OCI-LY7 (cell line): ENCODE results near the gene POLR1B.

Source experiments
- EZH2phosphoT487 ChIP-seq: fragments of 200-600 bp; sonication (generic); IDR thresholded peaks from 2 replicates; pipeline ENCODE4 v1.6.1; 2018; ENCODE audit warnings: low read depth, borderline replicate concordance, mild to moderate bottlenecking, mixed run types, antibody characterized with exemption, low read length, moderate library complexity, mixed read lengths
- TF ChIP-seq, protein P1 (sequence below): fragments of 200-600 bp; sonication (generic); conservative IDR thresholded peaks from 2 replicates; pipeline ENCODE4 v1.5.1; 2014; ENCODE audit warnings: mild to moderate bottlenecking, antibody characterized with exemption, low read length, moderate library complexity, mixed read lengths

DNA sequence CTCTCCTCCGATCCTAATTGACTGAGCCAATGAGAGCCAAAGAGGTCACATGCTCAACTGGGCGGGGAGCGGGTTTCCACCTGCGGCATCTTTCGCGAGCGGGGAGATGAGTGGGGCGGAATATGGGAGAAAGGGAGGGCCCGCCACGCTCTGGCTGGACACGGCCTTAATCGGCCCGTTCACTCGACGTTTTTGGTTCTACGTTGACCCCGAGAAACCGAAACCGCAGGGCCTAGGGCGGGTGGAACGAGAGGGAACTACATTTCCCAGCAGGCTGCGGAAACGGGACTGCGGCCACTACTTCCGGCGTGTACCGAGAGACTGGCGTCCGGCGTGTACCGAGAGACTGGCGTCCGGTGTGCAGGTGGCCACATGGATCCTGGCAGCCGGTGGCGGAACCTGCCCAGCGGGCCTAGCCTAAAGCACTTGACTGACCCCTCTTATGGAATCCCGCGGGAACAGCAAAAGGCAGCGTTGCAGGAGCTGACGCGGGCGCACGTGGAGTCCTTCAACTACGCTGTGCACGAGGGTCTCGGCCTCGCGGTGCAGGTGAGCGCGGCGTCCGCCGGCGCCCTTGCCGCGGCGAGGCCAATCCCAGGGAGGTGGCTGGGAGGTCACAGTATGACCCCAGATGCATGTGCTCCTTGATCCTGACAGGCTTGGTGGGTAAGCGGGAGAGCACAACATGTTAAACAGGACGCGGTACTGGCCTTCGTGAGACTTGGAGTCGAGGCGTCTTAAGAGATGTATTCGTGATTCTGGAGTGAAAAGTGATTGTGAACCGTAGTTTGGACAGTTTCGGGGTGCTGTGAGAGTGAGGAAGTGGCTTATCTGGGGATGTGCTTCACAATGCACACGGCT lies at the start of gene POLR1B:
- TF ChIP-seq, protein P1, sequence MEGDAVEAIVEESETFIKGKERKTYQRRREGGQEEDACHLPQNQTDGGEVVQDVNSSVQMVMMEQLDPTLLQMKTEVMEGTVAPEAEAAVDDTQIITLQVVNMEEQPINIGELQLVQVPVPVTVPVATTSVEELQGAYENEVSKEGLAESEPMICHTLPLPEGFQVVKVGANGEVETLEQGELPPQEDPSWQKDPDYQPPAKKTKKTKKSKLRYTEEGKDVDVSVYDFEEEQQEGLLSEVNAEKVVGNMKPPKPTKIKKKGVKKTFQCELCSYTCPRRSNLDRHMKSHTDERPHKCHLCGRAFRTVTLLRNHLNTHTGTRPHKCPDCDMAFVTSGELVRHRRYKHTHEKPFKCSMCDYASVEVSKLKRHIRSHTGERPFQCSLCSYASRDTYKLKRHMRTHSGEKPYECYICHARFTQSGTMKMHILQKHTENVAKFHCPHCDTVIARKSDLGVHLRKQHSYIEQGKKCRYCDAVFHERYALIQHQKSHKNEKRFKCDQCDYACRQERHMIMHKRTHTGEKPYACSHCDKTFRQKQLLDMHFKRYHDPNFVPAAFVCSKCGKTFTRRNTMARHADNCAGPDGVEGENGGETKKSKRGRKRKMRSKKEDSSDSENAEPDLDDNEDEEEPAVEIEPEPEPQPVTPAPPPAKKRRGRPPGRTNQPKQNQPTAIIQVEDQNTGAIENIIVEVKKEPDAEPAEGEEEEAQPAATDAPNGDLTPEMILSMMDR, result no peak
- TF ChIP-seq EZH2phosphoT487, result no peak
